K562 (cell line): ENCODE results near the gene TXK. TPM values are rescaled to one million over a fixed set of nuclear protein-coding genes. Genes with fewer than 3 reads are reported as not detected.

Experiments used
- ARNT ChIP-seq, 2 experiments: fragments of 450-650 bp; IDR thresholded peaks; 2 replicates each; pipeline ENCODE4 v1.6.1; 2016; ENCODE audit warnings: mild to moderate bottlenecking in 1 of 2
- ID3 ChIP-seq, 2 experiments: fragments of 250-450 bp in 1 of 2; fragments of 450-650 bp in 1 of 2; sonication (Bioruptor Pico) in 1 of 2; IDR thresholded peaks; 2 replicates each; pipeline versions ENCODE4 v1.6.1 to v1.8.0; 2016 to 2021; ENCODE audit warnings: mild to moderate bottlenecking in 2 of 2, moderate library complexity in 2 of 2, missing compliant biosample characterization in 1 of 2, missing genetic modification characterization in 1 of 2
- NR2C2 ChIP-seq, 2 experiments: fragments of 200-800 bp in 1 of 2; sonication (Bioruptor generic) in 1 of 2; sonication (generic) in 1 of 2; formaldehyde crosslinking in 1 of 2; IDR thresholded peaks; 2 replicates each; pipeline versions ENCODE4 v1.6.1 to v1.8.0; 2016 to 2022; ENCODE audit warnings: mild to moderate bottlenecking in 1 of 2, missing compliant biosample characterization in 1 of 2, missing genetic modification characterization in 1 of 2, missing genetic modification reagents in 1 of 2
- PCBP1 ChIP-seq: fragments of 200-400 bp; formaldehyde crosslinking; IDR thresholded peaks from 2 replicates; pipeline ENCODE4 v1.6.1; 2018; ENCODE audit warnings: mild to moderate bottlenecking, low read depth, low read length; ENCODE audit not compliant: poor library complexity, severe bottlenecking
- PKNOX1 ChIP-seq: fragments of 450-650 bp; IDR thresholded peaks from 2 replicates; pipeline ENCODE4 v1.6.1; 2016
- RBFOX2 ChIP-seq: fragments of 200-400 bp; formaldehyde crosslinking; IDR thresholded peaks from 2 replicates; pipeline ENCODE4 v1.6.1; 2017; ENCODE audit warnings: low read depth, mild to moderate bottlenecking, low read length, moderate library complexity
- REST ChIP-seq, 2 experiments: fragments of 450-650 bp; formaldehyde crosslinking in 1 of 2; IDR thresholded peaks; 2 replicates each; pipeline versions ENCODE4 v1.4.0 to v1.6.1; 2014 to 2020; ENCODE audit warnings: mild to moderate bottlenecking in 2 of 2, borderline replicate concordance in 1 of 2, low read depth in 1 of 2
- SAFB2 ChIP-seq: fragments of 200-400 bp; formaldehyde crosslinking; IDR thresholded peaks from 2 replicates; pipeline ENCODE4 v1.6.1; 2018; ENCODE audit warnings: borderline replicate concordance, low read length, low read depth, moderate library complexity; ENCODE audit not compliant: severe bottlenecking
- SMC3 ChIP-seq: conservative IDR thresholded peaks from 2 replicates; pipeline ENCODE4 v1.6.1; 2011; ENCODE audit warnings: low read depth, low read length, improper control_type of control experiment; ENCODE audit not compliant: insufficient read depth
- TEAD1 ChIP-seq, 2 experiments: fragments of 450-650 bp in 1 of 2; sonication (generic) in 1 of 2; formaldehyde crosslinking; IDR thresholded peaks; 2 replicates each; pipeline versions ENCODE4 v1.4.0 to v1.8.0; 2020 to 2022; ENCODE audit warnings: mild to moderate bottlenecking in 2 of 2, missing genetic modification reagents in 1 of 2
- TFAP4 ChIP-seq: sonication (generic); formaldehyde crosslinking; IDR thresholded peaks from 2 replicates; pipeline ENCODE4 v1.8.0; 2022; ENCODE audit warnings: missing genetic modification reagents, mild to moderate bottlenecking, moderate library complexity, borderline replicate concordance
- ZNF253 ChIP-seq: fragments of 250-450 bp; sonication (Bioruptor Pico); conservative IDR thresholded peaks from 2 replicates; pipeline ENCODE4 v1.6.1; 2021; ENCODE audit warnings: mild to moderate bottlenecking
- ZNF41 ChIP-seq: fragments of 250-450 bp; sonication (Bioruptor Pico); conservative IDR thresholded peaks from 2 replicates; pipeline ENCODE4 v1.4.0; 2020; ENCODE audit warnings: mild to moderate bottlenecking
- polyA plus RNA-seq, 8 experiments: library from polyadenylated mRNA; depleted of rRNA in 4 of 8; stranded (reverse) in 5 of 8; unstranded in 3 of 8; fragments of >200 nt; fragmentation: Nextera tagmentation in 2 of 8; fragmentation: Illumina TruSeq in 1 of 8; extraction: Ambion mirVana in 2 of 8; extraction: Trizol in 1 of 8; gene quantifications; 2 replicates each; pipeline versions ENCODE4 v1.2.1 to v1.2.3, GENCODE V29; 2011 to 2014; ENCODE audit warnings: inconsistent platforms in 1 of 8, missing spikeins in 1 of 8
- total RNA-seq, 7 experiments: library from RNA; depleted of rRNA in 6 of 7; stranded (reverse); fragments of >200 nt in 6 of 7; fragmentation: Illumina TruSeq in 2 of 7; extraction: Trizol in 2 of 7; gene quantifications; 2 replicates each; pipeline versions ENCODE4 v1.2.1 to v1.2.3, GENCODE V29; 2011 to 2021; ENCODE audit warnings: low replicate concordance in 1 of 7

The TXK gene
- total and polyA plus RNA-seq, 9 of the 15 experiments (the other 6 are each of a cell fraction or from before 2014, with no cell fraction given): 0.24 to 1.1 (median 0.45) TPM; not detected in 1

- TF ChIP-seq REST (IDR thresholded peaks at IDR 0.05; ENCODE audit: borderline replicate concordance) (peak; percentile 85), REST (CRISPR knock-in tag; IDR thresholded peaks at IDR 0.05; ENCODE audit: low read depth) (no peak), TFAP4 (CRISPR knock-in tag) (peak; percentile 92), PCBP1 (no peak), TEAD1 (CRISPR knock-in tag; IDR thresholded peaks at IDR 0.05) (peak in 1 of 2 experiments; percentile 78; a peak in 1 of 4 replicates), ID3 (CRISPR knock-in tag; IDR thresholded peaks at IDR 0.05) (no peak), ID3 (tag; IDR thresholded peaks at IDR 0.05) (peak; percentile 60), RBFOX2 (no peak), ARNT (IDR thresholded peaks at IDR 0.05) (no peak), SAFB2 (no peak), SMC3 (peak; percentile 80), ZNF253 (no peak), PKNOX1 (peak; percentile 23; the same call in 1 of the 2 replicates), NR2C2 (CRISPR knock-in tag; IDR thresholded peaks at IDR 0.05) (no peak), NR2C2 (tag; IDR thresholded peaks at IDR 0.05) (peak; percentile 38; the same call in 1 of the 2 replicates), ZNF41 (no peak)
Observed at GRCh38 chr4:48127682-48128404, 6.2 kb downstream of the TXK start (continued).
